HCT116 (cell line): ENCODE data around the gene IL32. TPM values are rescaled to one million over a fixed set of nuclear protein-coding genes. Genes with fewer than 3 reads are reported as not detected.

Experiments used
- ATAC-seq: fragments of 200-7000 bp; cut with Tn5 transposase; 2 replicates; pipeline ENCODE4 v1.9.1; 2020; ENCODE audit warnings: mild to moderate bottlenecking, moderate library complexity
- BruUV-seq: library from RNA; stranded (reverse); fragments of 400-500 nt; replicated peaks from 2 replicates; lab custom pipeline; 2021; lab: Mats Ljungman, UMichigan
- CTCF ChIA-PET: fragments of 300-600 bp; sonication (Branson Sonifier 250); formaldehyde crosslinking; loops from one replicate; lab custom pipeline; 2021; ENCODE audit warnings: antibody characterized with exemption; lab: Charles Lee
- POLR2A ChIA-PET: fragments of 300-600, 350-600 bp; sonication (Branson Sonifier 250); formaldehyde crosslinking; loops from one replicate; lab custom pipeline; 2021; ENCODE audit warnings: antibody characterized with exemption; lab: Charles Lee
- RAD21 ChIA-PET, 2 experiments: fragments of 300-600 bp; sonication (Branson Sonifier 250); formaldehyde crosslinking; loops; one replicate each; lab custom pipeline; 2023; ENCODE audit warnings: low total read pairs in 2 of 2; ENCODE audit not compliant: uncharacterized antibody in 2 of 2, unreplicated experiment in 2 of 2, low non-redundant PET in 1 of 2; lab: Charles Lee
- DNase-seq: peaks from one replicate; pipeline ENCODE4 v3.0.0-alpha.2; 2010; ENCODE audit warnings: low read depth, low spot score
- H2AFZ ChIP-seq: fragments of 200-600 bp; shearing (Covaris generic), sonication (generic); 2 replicates; pipeline ENCODE4 v1.6.1; 2017; ENCODE audit warnings: low read depth, mixed run types, mixed read lengths, antibody characterized with exemption, low read length; ENCODE audit not compliant: poor library complexity, severe bottlenecking
- H3K27ac ChIP-seq: 2 replicates; pipeline ENCODE4 v1.5.1; 2012; ENCODE audit warnings: low read depth, low read length
- H3K27me3 ChIP-seq: fragments of 200-600 bp; sonication (generic); 2 replicates; pipeline ENCODE4 v1.6.1; 2016; ENCODE audit warnings: mixed run types, low read length, mixed read lengths; ENCODE audit not compliant: insufficient read depth
- H3K36me3 ChIP-seq, 2 experiments: fragments of 200-500 bp in 1 of 2; fragments of 200-600 bp in 1 of 2; sonication (Bioruptor generic) in 1 of 2; sonication (generic) in 1 of 2; 2 replicates each; pipeline versions ENCODE4 v1.5.1 to v1.6.1; 2014 to 2016; ENCODE audit warnings: low read length in 2 of 2, inconsistent platforms in 1 of 2, mixed read lengths in 1 of 2, mixed run types in 1 of 2; ENCODE audit not compliant: insufficient read depth in 2 of 2, control insufficient read depth in 1 of 2
- H3K4me1 ChIP-seq, 2 experiments: fragments of 200-600 bp in 1 of 2; sonication (generic) in 1 of 2; 2 replicates each; pipeline versions ENCODE4 v1.5.1 to v1.6.1; 2012 to 2017; ENCODE audit warnings: low read length in 2 of 2, inconsistent platforms in 1 of 2, mild to moderate bottlenecking in 1 of 2, mixed read lengths in 1 of 2, mixed run types in 1 of 2, moderate library complexity in 1 of 2; ENCODE audit not compliant: insufficient read depth in 2 of 2, control insufficient read depth in 1 of 2
- H3K4me2 ChIP-seq: fragments of 200-600 bp; sonication (generic); 2 replicates; pipeline ENCODE4 v1.6.1; 2017; ENCODE audit warnings: mixed run types, low read length, mixed read lengths
- H3K4me3 ChIP-seq, 2 experiments: fragments of 200-600 bp in 1 of 2; sonication (generic) in 1 of 2; replicated peaks in 1 of 2; 2 replicates each; pipeline ENCODE4 v1.5.1; 2011 to 2016; ENCODE audit warnings: low read length in 2 of 2, control low read depth in 1 of 2, low read depth in 1 of 2, mild to moderate bottlenecking in 1 of 2, mixed read lengths in 1 of 2, mixed run types in 1 of 2
- H3K79me2 ChIP-seq: fragments of 200-600 bp; sonication (generic); 2 replicates; pipeline ENCODE4 v1.6.1; 2017; ENCODE audit warnings: mild to moderate bottlenecking, mixed run types, low read length, moderate library complexity, mixed read lengths; ENCODE audit not compliant: insufficient read depth
- H3K9ac ChIP-seq: fragments of 200-600 bp; sonication (generic); 2 replicates; pipeline ENCODE4 v1.6.1; 2016; ENCODE audit warnings: low read length, mixed read lengths
- H3K9me2 ChIP-seq: fragments of 200-600 bp; sonication (generic), shearing (Covaris generic); 2 replicates; pipeline ENCODE4 v1.6.1; 2017; ENCODE audit warnings: mixed run types, mild to moderate bottlenecking, moderate library complexity; ENCODE audit not compliant: insufficient read depth
- H3K9me3 ChIP-seq, 2 experiments: fragments of 200-500 bp in 1 of 2; fragments of 200-600 bp in 1 of 2; sonication (Bioruptor generic) in 1 of 2; sonication (generic) in 1 of 2; 2 replicates each; pipeline ENCODE4 v1.6.1; 2014 to 2017; ENCODE audit warnings: low read length in 2 of 2, mixed read lengths in 2 of 2, inconsistent platforms in 1 of 2, low read depth in 1 of 2, mild to moderate bottlenecking in 1 of 2, mixed run types in 1 of 2, moderate library complexity in 1 of 2; ENCODE audit not compliant: control insufficient read depth in 1 of 2, insufficient read depth in 1 of 2
- H4K20me1 ChIP-seq: fragments of 200-600 bp; sonication (generic), shearing (Covaris generic); 2 replicates; pipeline ENCODE4 v1.6.1; 2017; ENCODE audit warnings: mixed run types, mild to moderate bottlenecking, moderate library complexity; ENCODE audit not compliant: insufficient read depth
- CEBPB ChIP-seq: IDR thresholded peaks from 2 replicates; pipeline ENCODE4 v1.6.1; 2012; ENCODE audit warnings: low read depth
- ELF1 ChIP-seq: IDR thresholded peaks from 2 replicates; pipeline ENCODE4 v1.6.1; 2012; ENCODE audit warnings: low read depth, borderline replicate concordance
- EZH2 ChIP-seq: fragments of 200-600 bp; sonication (generic); IDR thresholded peaks from 2 replicates; pipeline ENCODE4 v1.6.1; 2017; ENCODE audit warnings: antibody characterized with exemption, mixed run types
- POLR2A ChIP-seq: IDR thresholded peaks from 2 replicates; pipeline ENCODE4 v1.7.0; 2011; ENCODE audit warnings: borderline replicate concordance; ENCODE audit not compliant: insufficient read depth, insufficient read length; ENCODE audit errors: extremely low read depth
- POLR2AphosphoS5 ChIP-seq: IDR thresholded peaks from 2 replicates; pipeline ENCODE4 v1.6.1; 2011; ENCODE audit warnings: mild to moderate bottlenecking, low read depth, low read length, moderate library complexity
- SIN3A ChIP-seq: IDR thresholded peaks from 2 replicates; pipeline ENCODE4 v1.6.1; 2012; ENCODE audit warnings: low read depth
- SRF ChIP-seq: IDR thresholded peaks from 2 replicates; pipeline ENCODE4 v1.6.1; 2012; ENCODE audit warnings: low read depth
- ZBTB33 ChIP-seq: IDR thresholded peaks from 2 replicates; pipeline ENCODE4 v1.6.1; 2011; ENCODE audit warnings: mild to moderate bottlenecking, low read length, moderate library complexity; ENCODE audit not compliant: insufficient replicate concordance; ENCODE audit errors: extremely low read depth
- ZFX ChIP-seq: fragments of 450-650 bp; IDR thresholded peaks from 2 replicates; pipeline ENCODE4 v1.6.1; 2017
- intact Hi-C: fragments of 100-400 bp; cut with micrococcal nuclease; formaldehyde crosslinking; loops from 2 replicates; pipeline ENCODE4 v1.10.0; 2022
- total RNA-seq: library from RNA; stranded (reverse); gene quantifications from one replicate; pipeline ENCODE4 v1.2.1, GENCODE V29; 2021; ENCODE audit not compliant: unreplicated experiment
- TF ChIP-seq, protein P1 (sequence below): IDR thresholded peaks from 2 replicates; pipeline ENCODE4 v1.6.1; 2012
- TF ChIP-seq, protein P2 (sequence below): IDR thresholded peaks from 2 replicates; pipeline ENCODE4 v1.6.1; 2012

The IL32 gene
- total RNA-seq, 1 experiment from 2014 or later, result 13.7 TPM

GRCh38 chr16:3045758-3046640 is 19.4 kb upstream of the IL32 start, which contains the start of gene MMP25:
MMP25 (plus strand) TSS chr16:3046561; CDS start chr16:3046918, 357 bp downstream.
- ChIA-PET POLR2A (interaction anchor here (1.0 kb wide), 1 partner anchor 25 kb away, joined by 3 read pairs; no protein-coding TSS in a partner anchor), RAD21 (no interaction called here), CTCF (interaction anchor here (2.0 kb wide), 1 partner anchor 15 kb away, joined by 10 read pairs; no protein-coding TSS in a partner anchor)
- Histone ChIP-seq H3K9me2 (no peaks in the 10 kb centered on the region), H3K9me3 (no peaks in the 10 kb centered on the region), H3K4me1 (peaks cover 10 to 56% of the 10 kb centered on the region in 2 experiments), H4K20me1 (no peaks in the 10 kb centered on the region), H3K27me3 (no peaks in the 10 kb centered on the region), H3K79me2 (no peaks in the 10 kb centered on the region), H3K27ac (peak within 1 kb of the TSS; percentile 52; the same call in 1 of the 2 replicates), H3K36me3 (no peaks in the 10 kb centered on the region), H3K4me2 (peak within 1 kb of the TSS; percentile 99), H3K4me3 (peak within 1 kb of the TSS; percentile 56 to 79), H3K9ac (peak within 1 kb of the TSS; percentile 81), H2AFZ (peak within 1 kb of the TSS; percentile 9)
- intact Hi-C loops, result no loop called here
- no peak for DNase-seq
- ATAC-seq, result peak; percentile 65
- no TSS peak for BruUV-seq
- TF ChIP-seq SIN3A (no peak), POLR2A (no peak), ELF1 (no peak), ZBTB33 (no peak), CEBPB (no peak), ZFX (peak; percentile 54; the same call in 1 of the 2 replicates), POLR2AphosphoS5 (peak; percentile 51; the same call in 1 of the 2 replicates), EZH2 (no peak), SRF (no peak)
- TF ChIP-seq, protein P1, sequence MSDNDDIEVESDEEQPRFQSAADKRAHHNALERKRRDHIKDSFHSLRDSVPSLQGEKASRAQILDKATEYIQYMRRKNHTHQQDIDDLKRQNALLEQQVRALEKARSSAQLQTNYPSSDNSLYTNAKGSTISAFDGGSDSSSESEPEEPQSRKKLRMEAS, result peak; percentile 68; the same call in 1 of the 2 replicates
- TF ChIP-seq, protein P2, sequence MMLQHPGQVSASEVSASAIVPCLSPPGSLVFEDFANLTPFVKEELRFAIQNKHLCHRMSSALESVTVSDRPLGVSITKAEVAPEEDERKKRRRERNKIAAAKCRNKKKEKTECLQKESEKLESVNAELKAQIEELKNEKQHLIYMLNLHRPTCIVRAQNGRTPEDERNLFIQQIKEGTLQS, result no peak
